K562 (cell line): ENCODE measurements around the gene VLDLR. TPM values are rescaled to one million over a fixed set of nuclear protein-coding genes. Genes with fewer than 3 reads are reported as not detected.

Experiments used
- ATAC-seq: fragments of 200-7000 bp; cut with Tn5 transposase; 3 replicates; pipeline ENCODE4 v1.9.1; 2020; ENCODE audit warnings: moderate library complexity
- BruUV-seq: library from RNA; stranded (reverse); fragments of 400-500 nt; replicated peaks from 2 replicates; lab custom pipeline; 2021; lab: Mats Ljungman, UMichigan
- CTCF ChIA-PET: fragments of 300-600 bp; formaldehyde crosslinking; extraction: SDS; loops from one replicate; lab custom pipeline; 2021; ENCODE audit warnings: low intra/inter-chr PET ratio; lab: Yijun Ruan, JAX
- POLR2A ChIA-PET: fragments of 300-600, 350-650 bp; sonication (Branson Sonifier 250); formaldehyde crosslinking; extraction: SDS; loops from one replicate; lab custom pipeline; 2021; ENCODE audit warnings: antibody characterized with exemption, inconsistent platforms; lab: Yijun Ruan, JAX
- DNase-seq, 4 experiments: peaks; one replicate each; pipeline versions ENCODE4 v3.0.0 to v3.0.0-alpha.2; 2011 to 2018; ENCODE audit warnings: low spot score in 3 of 4, mixed read lengths in 3 of 4; ENCODE audit errors: extremely low read depth in 1 of 4
- FAIRE-seq: peaks from 2 replicates; lab custom pipeline; 2011; peaks lifted over from hg19 to GRCh38; lab: Jason Lieb, UNC
- H2AFZ ChIP-seq: 2 replicates; pipeline ENCODE4 v1.6.0; 2011; ENCODE audit warnings: low read depth, low read length, control low read depth, inconsistent platforms
- H3K27ac ChIP-seq: fragments of 200-600 bp; 3 replicates; pipeline ENCODE4 v1.8.0; 2011; ENCODE audit warnings: low read depth, mild to moderate bottlenecking, control low read depth, inconsistent platforms, low read length, moderate library complexity, mixed read lengths; ENCODE audit errors: extremely low read depth
- H3K27me3 ChIP-seq, 2 experiments: fragments of 300-600 bp in 1 of 2; 2 replicates in 1 of 2; 3 replicates in 1 of 2; pipeline versions ENCODE4 v1.6.0 to v1.8.0; 2011; ENCODE audit warnings: inconsistent platforms in 2 of 2, low read length in 2 of 2, mild to moderate bottlenecking in 1 of 2, mixed read lengths in 1 of 2, moderate library complexity in 1 of 2; ENCODE audit not compliant: control insufficient read depth in 2 of 2, insufficient read depth in 2 of 2
- H3K36me3 ChIP-seq: fragments of 300-600 bp; 3 replicates; pipeline ENCODE4 v1.8.0; 2011; ENCODE audit warnings: mild to moderate bottlenecking, low read length, inconsistent platforms; ENCODE audit not compliant: control insufficient read depth, insufficient read depth
- H3K4me1 ChIP-seq, 2 experiments: fragments of 200-600 bp in 1 of 2; replicated peaks in 1 of 2; 2 replicates in 1 of 2; 3 replicates in 1 of 2; pipeline versions ENCODE4 v1.5.1 to v1.8.0; 2011; ENCODE audit warnings: inconsistent platforms in 2 of 2, low read length in 2 of 2, mild to moderate bottlenecking in 1 of 2, mixed read lengths in 1 of 2, moderate library complexity in 1 of 2; ENCODE audit not compliant: control insufficient read depth in 2 of 2, insufficient read depth in 2 of 2
- H3K4me2 ChIP-seq: 2 replicates; pipeline ENCODE4 v1.6.1; 2011; ENCODE audit warnings: low read length, control low read depth, inconsistent platforms, mixed read lengths; ENCODE audit not compliant: insufficient read depth
- H3K4me3 ChIP-seq: fragments of 200-600 bp; sonication (generic), shearing (Covaris generic); 2 replicates; pipeline ENCODE4 v1.5.1; 2016; ENCODE audit warnings: control low read depth, inconsistent platforms
- H3K79me2 ChIP-seq: fragments of 200-600 bp; 3 replicates; pipeline ENCODE4 v1.8.0; 2011; ENCODE audit warnings: low read length, inconsistent platforms; ENCODE audit not compliant: control insufficient read depth, insufficient read depth
- H3K9ac ChIP-seq, 2 experiments: 2 replicates each; pipeline versions ENCODE4 v1.6.0 to v1.6.1; 2011; ENCODE audit warnings: low read depth in 2 of 2, low read length in 2 of 2, control low read depth in 1 of 2, inconsistent platforms in 1 of 2, mild to moderate bottlenecking in 1 of 2, mixed read lengths in 1 of 2; ENCODE audit not compliant: insufficient read depth in 1 of 2
- H3K9me1 ChIP-seq: one replicate; pipeline ENCODE4 v1.6.0; 2011; ENCODE audit warnings: inconsistent platforms, mild to moderate bottlenecking, low read length, moderate library complexity; ENCODE audit not compliant: control insufficient read depth, insufficient read depth
- H3K9me3 ChIP-seq: replicated peaks from 2 replicates; pipeline ENCODE4 v1.5.1; 2011; ENCODE audit warnings: low read depth, low read length, inconsistent platforms; ENCODE audit not compliant: control insufficient read depth, insufficient read depth
- H4K20me1 ChIP-seq: replicated peaks from 2 replicates; pipeline ENCODE4 v1.6.1; 2011; ENCODE audit warnings: low read length, inconsistent platforms, mixed read lengths; ENCODE audit not compliant: control insufficient read depth, insufficient read depth
- HBP1 ChIP-seq: fragments of 450-650 bp; formaldehyde crosslinking; IDR thresholded peaks from 2 replicates; pipeline ENCODE4 v1.4.0; 2022; ENCODE audit warnings: missing genetic modification characterization
- MYBL2 ChIP-seq, 2 experiments: fragments of 450-650 bp in 1 of 2; sonication (generic) in 1 of 2; formaldehyde crosslinking in 1 of 2; IDR thresholded peaks; 2 replicates each; pipeline versions ENCODE4 v1.6.1 to v1.8.1; 2017 to 2022; ENCODE audit warnings: borderline replicate concordance in 1 of 2, inconsistent platforms in 1 of 2, low read depth in 1 of 2, mild to moderate bottlenecking in 1 of 2, missing genetic modification reagents in 1 of 2, moderate library complexity in 1 of 2
- OTX1 ChIP-seq: fragments of 450-650 bp; formaldehyde crosslinking; IDR thresholded peaks from 2 replicates; pipeline ENCODE4 v1.4.0; 2022; ENCODE audit warnings: mild to moderate bottlenecking
- POLR3G ChIP-seq: IDR thresholded peaks from 2 replicates; pipeline ENCODE4 v1.6.1; 2011; ENCODE audit not compliant: insufficient read length, insufficient replicate concordance; ENCODE audit errors: extremely low read depth
- PYGO2 ChIP-seq: fragments of 450-650 bp; IDR thresholded peaks from 2 replicates; pipeline ENCODE4 v1.6.1; 2016; ENCODE audit warnings: mild to moderate bottlenecking, missing genetic modification characterization, moderate library complexity, missing compliant biosample characterization
- SRSF9 ChIP-seq: fragments of 200-400 bp; formaldehyde crosslinking; IDR thresholded peaks from 2 replicates; pipeline ENCODE4 v1.6.1; 2017; ENCODE audit warnings: low read depth, low read length, borderline replicate concordance
- WHSC1 ChIP-seq: IDR thresholded peaks from one replicate; pipeline ENCODE4 v1.6.1; 2012; ENCODE audit warnings: low read length, control low read depth, inconsistent platforms
- YBX1 ChIP-seq: fragments of 450-650 bp; IDR thresholded peaks from 2 replicates; pipeline ENCODE4 v1.7.1; 2016; ENCODE audit warnings: mild to moderate bottlenecking
- ZBTB1 ChIP-seq: sonication (generic); formaldehyde crosslinking; IDR thresholded peaks from 2 replicates; pipeline ENCODE4 v1.8.1; 2023; ENCODE audit warnings: missing genetic modification reagents, low read depth, mild to moderate bottlenecking, borderline replicate concordance
- ZNF217 ChIP-seq: sonication (generic); formaldehyde crosslinking; IDR thresholded peaks from 2 replicates; pipeline ENCODE4 v1.8.0; 2022; ENCODE audit warnings: mild to moderate bottlenecking, missing genetic modification reagents
- ZNF23 ChIP-seq: fragments of 250-450 bp; sonication (Bioruptor Pico); IDR thresholded peaks from 2 replicates; pipeline ENCODE4 v1.4.0; 2020; ENCODE audit warnings: mild to moderate bottlenecking
- ZNF655 ChIP-seq: fragments of 250-450 bp; sonication (Bioruptor Pico); IDR thresholded peaks from 2 replicates; pipeline ENCODE4 v1.5.0; 2021
- WGBS: fragments of 100-300 bp; shearing (Covaris generic); methylation state at CpG from one replicate; pipeline ENCODE4 v1.1.6; 2016; ENCODE audit warnings: low coverage, mixed read lengths; ENCODE audit not compliant: insufficient coverage; ENCODE audit errors: missing lambda C conversion rate; 5-methylcytosine and 5-hydroxymethylcytosine counted together
- in situ Hi-C: fragments of 300-500 bp; cut with MboI; formaldehyde crosslinking; loops from 4 replicates; pipeline ENCODE4 v1.15.0; 2018; ENCODE audit warnings: inconsistent platforms, mixed read lengths
- intact Hi-C: fragments of 100-400 bp; cut with micrococcal nuclease; formaldehyde crosslinking; loops from 2 replicates; pipeline ENCODE4 v1.14.2; 2022
- polyA plus RNA-seq, 8 experiments: library from polyadenylated mRNA; depleted of rRNA in 4 of 8; stranded (reverse) in 5 of 8; unstranded in 3 of 8; fragments of >200 nt; fragmentation: Nextera tagmentation in 2 of 8; fragmentation: Illumina TruSeq in 1 of 8; extraction: Ambion mirVana in 2 of 8; extraction: Trizol in 1 of 8; gene quantifications; 2 replicates each; pipeline versions ENCODE4 v1.2.1 to v1.2.3, GENCODE V29; 2011 to 2014; ENCODE audit warnings: inconsistent platforms in 1 of 8, missing spikeins in 1 of 8
- total RNA-seq, 7 experiments: library from RNA; depleted of rRNA in 6 of 7; stranded (reverse); fragments of >200 nt in 6 of 7; fragmentation: Illumina TruSeq in 2 of 7; extraction: Trizol in 2 of 7; gene quantifications; 2 replicates each; pipeline versions ENCODE4 v1.2.1 to v1.2.3, GENCODE V29; 2011 to 2021; ENCODE audit warnings: low replicate concordance in 1 of 7
- TF ChIP-seq, protein P1 (sequence below), 2 experiments: fragments of 250-450 bp in 1 of 2; fragments of 450-650 bp in 1 of 2; sonication (Bioruptor Pico) in 1 of 2; IDR thresholded peaks; 2 replicates each; pipeline versions ENCODE4 v1.6.1 to v1.8.0; 2016 to 2021; ENCODE audit warnings: mild to moderate bottlenecking in 2 of 2, moderate library complexity in 2 of 2, missing compliant biosample characterization in 1 of 2, missing genetic modification characterization in 1 of 2
- TF ChIP-seq, protein P2 (sequence below): sonication (generic); formaldehyde crosslinking; IDR thresholded peaks from 2 replicates; pipeline ENCODE4 v1.8.0; 2023; ENCODE audit warnings: mild to moderate bottlenecking, missing genetic modification reagents

Gene VLDLR
- total and polyA plus RNA-seq, 9 of the 15 experiments (the other 6 are each of a cell fraction or from before 2014, with no cell fraction given) = 0.03 to 0.58 (median 0.08) TPM

DNA sequence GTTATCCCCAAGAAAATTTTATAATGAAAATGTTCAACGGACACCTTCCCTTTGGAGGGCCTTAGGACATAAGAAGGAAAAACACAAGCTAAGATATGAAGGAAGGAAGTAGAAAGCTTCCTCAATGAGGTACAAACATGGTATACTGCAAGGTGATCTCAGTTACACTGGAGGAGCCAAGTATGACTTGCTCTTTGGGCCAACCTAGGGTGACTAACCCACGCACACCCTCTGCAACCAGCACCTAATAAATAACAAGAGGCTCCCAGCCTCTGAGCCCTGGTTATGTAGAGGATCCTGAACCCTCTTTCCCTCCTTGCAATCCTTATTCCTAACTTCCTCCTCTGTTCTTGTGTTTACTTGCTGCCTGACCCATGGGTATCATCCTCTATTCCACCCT is 57.4 kb downstream of the VLDLR start:
- CTCF ChIA-PET = no interaction called here
- ATAC-seq = no peak

More for the DNA sequence above, 57.4 kb downstream of the VLDLR start:
- POLR2A ChIA-PET = no interaction called here
- H3K9me1 ChIP-seq = no peaks in the 10 kb centered on the region
- no peak for FAIRE-seq
- in situ Hi-C loops (no loop called here), intact Hi-C loops (no loop called here)
- no TSS peak for BruUV-seq
- 0% methylated on average over 2 of the region's 2 CpGs for whole genome bisulfite sequencing
- no peaks in the 10 kb centered on the region for H3K27me3 ChIP-seq
- no peak overlapping the region for H3K4me3 ChIP-seq
- no peaks in the 10 kb centered on the region for H3K9me3 ChIP-seq
- H3K9ac ChIP-seq = no peak overlapping the region
- DNase-seq = no peak
- H3K4me1 ChIP-seq = no peaks in the 10 kb centered on the region
- H4K20me1 ChIP-seq = no peaks in the 10 kb centered on the region
- no peaks in the 10 kb centered on the region for H3K36me3 ChIP-seq
- no peak overlapping the region for H3K4me2 ChIP-seq
- H3K27ac ChIP-seq = no peak overlapping the region
- TF ChIP-seq, protein P1, sequence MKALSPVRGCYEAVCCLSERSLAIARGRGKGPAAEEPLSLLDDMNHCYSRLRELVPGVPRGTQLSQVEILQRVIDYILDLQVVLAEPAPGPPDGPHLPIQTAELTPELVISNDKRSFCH (CRISPR knock-in tag; IDR thresholded peaks at IDR 0.05) = no peak
- TF ChIP-seq, protein P1 (tag; IDR thresholded peaks at IDR 0.05) = no peak
- TF ChIP-seq WHSC1 (no peak), HBP1 (CRISPR knock-in tag) (no peak), SRSF9 (no peak), ZNF23 (CRISPR knock-in tag) (no peak), POLR3G (no peak), PYGO2 (tag) (no peak), OTX1 (CRISPR knock-in tag) (no peak), MYBL2 (IDR thresholded peaks at IDR 0.05; ENCODE audit: low read depth) (no peak), MYBL2 (CRISPR knock-in tag; IDR thresholded peaks at IDR 0.05; ENCODE audit: borderline replicate concordance) (no peak), ZNF217 (CRISPR knock-in tag) (no peak), YBX1 (no peak), ZNF655 (CRISPR knock-in tag) (no peak), ZBTB1 (CRISPR knock-in tag) (no peak)
- TF ChIP-seq, protein P2, sequence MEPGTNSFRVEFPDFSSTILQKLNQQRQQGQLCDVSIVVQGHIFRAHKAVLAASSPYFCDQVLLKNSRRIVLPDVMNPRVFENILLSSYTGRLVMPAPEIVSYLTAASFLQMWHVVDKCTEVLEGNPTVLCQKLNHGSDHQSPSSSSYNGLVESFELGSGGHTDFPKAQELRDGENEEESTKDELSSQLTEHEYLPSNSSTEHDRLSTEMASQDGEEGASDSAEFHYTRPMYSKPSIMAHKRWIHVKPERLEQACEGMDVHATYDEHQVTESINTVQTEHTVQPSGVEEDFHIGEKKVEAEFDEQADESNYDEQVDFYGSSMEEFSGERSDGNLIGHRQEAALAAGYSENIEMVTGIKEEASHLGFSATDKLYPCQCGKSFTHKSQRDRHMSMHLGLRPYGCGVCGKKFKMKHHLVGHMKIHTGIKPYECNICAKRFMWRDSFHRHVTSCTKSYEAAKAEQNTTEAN (CRISPR knock-in tag) = no peak
- H3K79me2 ChIP-seq = no peaks in the 10 kb centered on the region
- no peak overlapping the region for H2AFZ ChIP-seq
